Breast epithelium (tissue), 3 donors: Measurements from ENCODE around the gene RAB29.

ENCODE experiments used
- CTCF ChIP-seq, 3 donors: fragments of 450-650 bp; IDR thresholded peaks; one replicate each; pipeline ENCODE4 v1.5.1; 2016 to 2017; ENCODE audit warnings: antibody characterized with exemption in 3 of 3, mild to moderate bottlenecking in 3 of 3, moderate library complexity in 3 of 3
- POLR2A ChIP-seq: fragments of 450-650 bp; IDR thresholded peaks from one replicate; pipeline ENCODE4 v1.6.1; 2016; ENCODE audit warnings: antibody characterized with exemption, mild to moderate bottlenecking, moderate library complexity

GRCh38 chr1:205756552-205756951 is 18.7 kb downstream of the RAB29 start:
- TF ChIP-seq CTCF (IDR thresholded peaks at IDR 0.05) (no peak), POLR2A (no peak)
